ENCODE measurements around the gene PUM2.

The PUM2 gene

GRCh38 chr2:20229322-20230113 lies 121.1 kb downstream of the PUM2 start:
- DNase-seq, result no peak

DNA sequence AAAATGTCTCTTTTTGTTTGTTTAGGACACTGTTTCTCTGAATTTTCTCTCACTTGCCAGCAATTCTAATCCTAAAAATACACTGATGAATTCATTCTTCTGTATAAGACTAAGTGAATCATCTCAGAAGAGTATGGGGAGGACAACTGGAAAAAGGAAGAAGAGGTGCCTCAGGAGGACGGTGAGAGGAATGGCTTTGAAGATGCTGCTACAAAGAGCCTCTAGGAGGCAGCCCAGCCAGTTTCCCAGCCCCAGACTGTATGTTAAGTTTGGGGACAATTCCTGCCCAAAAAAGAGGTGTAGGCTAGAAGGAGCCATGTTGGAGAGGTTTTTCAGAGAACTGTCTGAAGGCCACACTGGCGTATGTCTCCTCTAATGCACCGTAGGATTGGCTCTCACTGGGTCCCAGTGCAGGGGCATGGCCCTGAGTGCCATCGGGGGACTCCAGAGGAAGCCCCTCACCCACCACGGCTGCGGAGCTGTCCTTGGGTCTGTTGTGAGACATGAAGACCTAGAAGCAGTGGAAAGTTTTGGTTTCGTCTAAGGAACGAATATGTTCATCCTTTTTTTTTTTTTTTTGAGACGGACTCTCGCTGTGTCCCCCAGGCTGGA lies 122.6 kb downstream of the PUM2 start:
- DNase-seq, result no peak

DNA sequence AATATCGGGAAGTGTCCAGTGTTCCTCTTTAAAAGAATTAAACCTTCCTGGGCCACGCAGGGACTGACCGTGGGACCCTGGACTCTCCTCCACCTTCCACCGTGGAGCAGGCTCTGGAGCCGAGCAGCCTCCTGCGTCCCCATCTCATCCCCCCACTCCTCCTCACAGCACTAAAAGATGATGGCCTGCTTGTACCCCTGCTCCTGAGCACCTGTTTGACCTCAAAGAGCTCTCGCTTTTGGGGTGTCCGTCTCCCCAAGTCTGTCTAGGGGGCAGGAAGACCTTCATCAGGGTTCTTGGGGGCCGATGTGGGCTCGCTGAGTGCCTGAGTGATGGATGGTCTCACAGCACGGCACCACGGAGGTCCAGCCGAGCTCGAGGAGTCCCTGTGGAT lies 124.5 kb downstream of the PUM2 start:
- DNase-seq, result no peak

GRCh38 chr2:20225294-20226151 lies 125.1 kb downstream of the PUM2 start:
- peak; percentile 76 for DNase-seq

DNA sequence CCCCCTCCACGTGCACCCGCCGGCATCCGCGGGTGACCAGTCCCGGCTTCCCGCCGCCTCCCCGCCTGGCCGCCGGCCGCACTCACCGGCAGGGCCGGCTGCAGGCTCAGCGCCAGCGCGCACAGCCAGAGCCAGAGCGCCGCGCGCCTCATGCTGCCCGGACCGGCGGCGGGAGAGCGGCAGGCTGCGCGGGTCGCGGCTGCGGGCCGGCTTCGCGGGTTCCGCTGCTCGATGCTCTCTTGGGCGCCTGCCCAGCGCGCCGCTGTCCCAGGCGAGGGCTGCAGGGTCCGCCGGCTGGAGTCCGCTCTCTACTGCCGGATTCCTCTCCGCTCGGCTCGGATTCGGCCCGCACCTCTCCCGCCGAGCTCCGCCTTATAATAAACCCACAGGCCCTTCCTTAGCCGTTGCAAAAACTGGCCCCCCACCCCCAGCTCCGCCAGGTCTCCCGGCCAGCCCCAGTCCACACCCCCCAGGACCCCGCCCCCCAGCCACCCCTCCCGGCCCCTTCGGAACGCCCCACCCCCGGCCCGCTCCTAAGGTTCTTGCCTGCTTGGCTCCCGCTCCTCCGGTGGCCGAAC lies 125.8 kb downstream of the PUM2 start, which contains the start of gene SDC1:
Gene SDC1, minus strand, starts transcription at position 415 of the 578 bp plus-strand sequence. Its CDS starts 263 bp downstream, at position 152.
- no peak for DNase-seq

GRCh38 chr2:20224164-20224715 lies 126.4 kb downstream of the PUM2 start:
- no peak for DNase-seq

DNA sequence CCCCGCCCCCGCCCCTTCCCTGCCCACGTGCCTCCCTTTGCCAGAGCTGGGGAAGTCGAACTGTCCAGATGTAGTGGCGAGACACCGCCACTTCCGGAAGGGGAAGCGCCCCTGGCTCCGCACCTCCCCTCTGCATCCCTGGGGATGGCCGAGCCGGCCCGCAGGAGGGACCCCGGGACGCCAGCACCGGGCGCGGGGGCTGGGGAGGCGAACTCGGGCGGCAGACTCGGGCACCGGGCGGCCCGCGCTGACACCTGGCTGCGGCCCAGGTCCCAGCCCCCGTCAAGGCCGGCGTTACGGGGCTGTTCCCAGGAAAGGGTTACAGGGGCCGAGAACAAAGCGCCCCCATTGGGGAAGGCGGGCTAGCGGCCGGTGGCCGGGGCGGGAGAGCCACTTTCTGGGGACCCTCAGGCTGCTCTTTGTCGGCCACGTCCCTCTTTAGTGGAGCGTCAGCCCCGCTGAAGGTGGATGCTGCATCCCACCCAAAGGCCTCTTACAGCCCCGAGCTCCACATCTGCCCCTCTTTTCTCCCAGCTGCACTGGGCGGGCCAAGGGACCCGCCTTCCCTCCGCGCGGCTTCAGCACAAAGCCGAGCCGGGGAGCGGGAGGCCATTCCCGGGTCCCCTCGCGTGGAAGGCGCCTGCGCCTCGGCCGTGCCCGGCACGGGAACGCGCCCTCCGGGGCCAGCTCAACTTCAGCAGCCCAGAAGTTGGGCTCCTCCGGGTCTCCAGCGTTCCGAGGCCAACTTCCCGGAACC lies 127.1 kb downstream of the PUM2 start:
- DNase-seq, result peak; percentile 66

GRCh38 chr2:20222769-20223406 lies 127.8 kb downstream of the PUM2 start:
- DNase-seq, result no peak

DNA sequence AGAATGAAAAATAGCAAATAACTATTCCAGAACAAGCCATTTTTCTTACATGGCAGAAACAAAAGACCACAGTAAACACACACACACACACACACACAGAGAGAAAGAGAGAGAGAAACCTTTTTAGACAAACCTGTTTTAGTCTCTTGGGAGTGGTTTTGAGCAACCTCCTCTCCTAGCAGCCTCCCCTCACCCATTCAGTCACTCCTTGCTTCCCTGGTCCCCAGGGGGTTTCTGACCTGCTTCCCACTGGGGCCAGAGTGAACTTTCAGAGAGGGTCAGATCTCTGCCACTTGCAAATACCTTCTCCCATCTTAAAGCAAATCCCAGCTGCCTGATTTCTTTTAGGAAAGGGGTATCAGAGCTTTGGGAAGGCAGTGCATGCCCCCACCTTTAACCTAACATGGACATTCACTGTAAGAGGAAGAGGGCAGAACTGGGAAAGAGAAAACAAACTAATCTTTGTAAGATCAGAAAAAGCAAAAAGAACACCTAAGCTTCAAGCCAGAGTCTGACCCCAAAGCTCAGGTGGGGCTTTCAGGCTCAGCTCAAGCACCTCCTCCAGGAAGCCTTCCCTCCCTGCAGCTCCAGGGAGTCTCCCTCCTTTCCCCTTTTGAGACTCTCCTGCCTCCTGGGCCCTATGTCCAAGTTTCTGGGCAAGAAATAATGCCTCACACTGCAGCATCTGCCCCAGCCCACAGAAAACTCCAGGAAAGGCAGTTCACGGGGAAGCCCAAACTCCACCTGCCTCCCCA lies 128.5 kb downstream of the PUM2 start:
- no peak for DNase-seq

- DNase-seq, result no peak
These were observed 129.1 kb downstream of the PUM2 start for GRCh38 chr2:20221555-20221973.

- DNase-seq, result no peak
These were observed 129.7 kb downstream of the PUM2 start for GRCh38 chr2:20220806-20221554.

- DNase-seq, result no peak
These were observed 130.8 kb downstream of the PUM2 start for GRCh38 chr2:20219763-20220380.

DNA sequence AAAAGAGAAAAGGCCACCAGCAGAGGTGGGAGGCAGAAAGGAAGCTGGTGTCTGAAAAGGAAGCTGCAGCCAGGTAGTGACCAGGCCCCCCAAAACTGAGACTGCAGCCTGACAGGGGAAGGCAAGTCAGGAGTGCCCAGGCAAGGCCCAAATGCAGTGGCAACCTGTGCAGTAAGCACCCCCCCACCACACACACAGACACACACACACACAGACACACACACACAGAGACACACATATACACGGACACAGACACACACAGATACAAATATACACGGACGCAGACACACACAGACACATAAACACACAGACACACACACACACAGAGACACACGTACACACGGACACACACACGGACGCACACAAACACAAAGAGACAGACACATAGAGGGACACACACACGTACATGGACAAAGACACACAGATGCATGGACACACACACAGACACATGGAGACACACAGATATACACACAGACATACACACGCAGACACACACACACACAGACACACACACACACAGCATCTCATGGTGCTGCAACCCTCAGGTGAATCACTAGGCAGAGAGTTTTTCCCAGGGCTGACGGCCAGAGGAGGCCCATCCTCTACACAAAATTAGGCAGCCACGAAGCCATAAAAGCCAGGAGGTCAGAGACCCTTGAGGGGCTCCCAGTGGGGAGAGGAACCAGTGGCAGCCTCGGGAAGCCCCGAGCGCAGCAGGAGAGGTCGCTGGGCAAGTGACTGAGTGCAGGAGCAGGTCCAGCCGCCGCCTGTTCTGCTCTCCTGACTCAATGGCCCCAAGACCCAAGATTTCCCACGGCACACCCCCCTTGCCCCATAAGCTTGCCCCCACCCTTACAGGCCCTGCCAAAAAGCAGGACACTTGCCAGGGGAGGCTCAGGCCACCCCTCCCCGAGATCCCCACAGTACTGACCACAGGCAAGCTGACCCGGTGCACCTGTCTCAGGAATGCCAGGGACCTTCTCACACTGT lies 132.0 kb downstream of the PUM2 start:
- no peak for DNase-seq

- no peak for DNase-seq
These were observed 133.3 kb downstream of the PUM2 start for GRCh38 chr2:20217041-20217970.

DNA sequence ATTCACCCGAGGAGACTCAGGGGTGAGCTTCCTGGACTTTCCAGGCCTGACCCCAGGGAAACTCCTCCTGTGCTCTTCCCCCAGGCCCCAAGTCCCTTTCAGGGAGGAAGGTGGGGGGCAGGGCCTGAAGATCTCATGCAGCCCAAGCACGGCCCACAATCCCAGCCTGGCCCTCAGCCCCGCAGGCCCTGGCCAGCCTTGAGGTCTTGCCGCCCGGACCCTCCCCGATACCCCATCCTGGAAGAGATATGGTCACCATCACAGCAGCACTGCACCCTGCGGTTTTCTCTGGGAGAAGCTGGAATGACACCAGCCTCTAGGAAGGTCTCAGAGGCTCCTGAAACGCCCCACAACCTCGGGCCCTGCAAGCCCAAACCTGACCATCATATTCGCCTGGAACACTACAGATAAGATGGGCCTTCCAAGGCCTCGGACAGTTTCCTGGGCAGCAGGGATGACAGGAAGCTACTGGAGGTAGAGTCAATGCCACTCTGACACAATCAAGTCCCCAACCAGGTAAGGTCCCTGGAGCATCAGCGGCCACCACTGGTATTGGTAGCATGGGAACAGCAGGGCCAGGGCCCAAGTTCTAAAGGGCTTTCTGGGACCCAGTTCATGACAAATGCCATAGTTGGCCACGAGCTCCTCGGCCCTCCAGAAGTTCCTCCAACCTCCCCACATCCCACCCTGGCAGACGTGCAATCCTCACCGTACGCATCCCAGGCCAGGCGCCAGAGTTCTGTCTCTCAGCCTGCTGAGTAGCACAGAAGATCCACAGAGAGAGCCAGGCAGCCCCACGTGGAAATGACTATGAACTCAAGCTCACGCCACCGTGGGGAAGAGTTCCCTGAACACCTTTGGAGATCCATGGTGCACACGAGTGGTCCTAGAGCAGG lies 134.3 kb downstream of the PUM2 start:
- DNase-seq, result no peak
